NCI-H446 (cell line): ENCODE data around the gene WNT5A.

Experiments
- DNase-seq, 2 experiments: peaks; one replicate each; lab custom pipeline; 2025; lab: John Stamatoyannopoulos, UW

Gene WNT5A

GRCh38 chr3:55446850-55447249, 40.3 kb downstream of the WNT5A start:
- no peak for DNase-seq

GRCh38 chr3:55445551-55445950, 41.6 kb downstream of the WNT5A start:
- DNase-seq, result no peak

- DNase-seq, result no peak
Measured at GRCh38 chr3:55443346-55443745, 43.8 kb downstream of the WNT5A start.

GRCh38 chr3:55442861-55443260, 44.2 kb downstream of the WNT5A start:
- no peak for DNase-seq

- no peak for DNase-seq
Measured at GRCh38 chr3:55441499-55441898, 45.6 kb downstream of the WNT5A start.

GRCh38 chr3:55440104-55440708, 46.9 kb downstream of the WNT5A start:
- DNase-seq, result no peak

- no peak for DNase-seq
Measured at GRCh38 chr3:55439657-55440056, 47.4 kb downstream of the WNT5A start.

GRCh38 chr3:55436644-55437043, 50.5 kb downstream of the WNT5A start:
- no peak for DNase-seq

- DNase-seq, result no peak
Measured at GRCh38 chr3:55435491-55435890, 51.6 kb downstream of the WNT5A start.

- DNase-seq, result peak in 1 of 2 experiments; percentile 13
Measured at GRCh38 chr3:55434789-55435188, 52.3 kb downstream of the WNT5A start.

GRCh38 chr3:55431041-55431440, 56.1 kb downstream of the WNT5A start:
- DNase-seq, result no peak

GRCh38 chr3:55427739-55428138, 59.4 kb downstream of the WNT5A start:
- DNase-seq, result no peak

- no peak for DNase-seq
Measured at GRCh38 chr3:55426486-55426885, 60.6 kb downstream of the WNT5A start.

GRCh38 chr3:55423782-55424181, 63.3 kb downstream of the WNT5A start:
- DNase-seq, result no peak

GRCh38 chr3:55417211-55417610, 69.9 kb downstream of the WNT5A start:
- no peak for DNase-seq

GRCh38 chr3:55416331-55416821, 70.7 kb downstream of the WNT5A start:
- peak in 1 of 2 experiments; percentile 5 for DNase-seq
